ENCODE data around the gene RELT. TPM values are rescaled to one million over a fixed set of nuclear protein-coding genes. Genes with fewer than 3 reads are reported as not detected.

Gene RELT
- total and polyA plus RNA-seq, 2 donors (not counting 1 experiment from before 2014, with no cell fraction given) = 71.6 to 92.4 TPM

DNA sequence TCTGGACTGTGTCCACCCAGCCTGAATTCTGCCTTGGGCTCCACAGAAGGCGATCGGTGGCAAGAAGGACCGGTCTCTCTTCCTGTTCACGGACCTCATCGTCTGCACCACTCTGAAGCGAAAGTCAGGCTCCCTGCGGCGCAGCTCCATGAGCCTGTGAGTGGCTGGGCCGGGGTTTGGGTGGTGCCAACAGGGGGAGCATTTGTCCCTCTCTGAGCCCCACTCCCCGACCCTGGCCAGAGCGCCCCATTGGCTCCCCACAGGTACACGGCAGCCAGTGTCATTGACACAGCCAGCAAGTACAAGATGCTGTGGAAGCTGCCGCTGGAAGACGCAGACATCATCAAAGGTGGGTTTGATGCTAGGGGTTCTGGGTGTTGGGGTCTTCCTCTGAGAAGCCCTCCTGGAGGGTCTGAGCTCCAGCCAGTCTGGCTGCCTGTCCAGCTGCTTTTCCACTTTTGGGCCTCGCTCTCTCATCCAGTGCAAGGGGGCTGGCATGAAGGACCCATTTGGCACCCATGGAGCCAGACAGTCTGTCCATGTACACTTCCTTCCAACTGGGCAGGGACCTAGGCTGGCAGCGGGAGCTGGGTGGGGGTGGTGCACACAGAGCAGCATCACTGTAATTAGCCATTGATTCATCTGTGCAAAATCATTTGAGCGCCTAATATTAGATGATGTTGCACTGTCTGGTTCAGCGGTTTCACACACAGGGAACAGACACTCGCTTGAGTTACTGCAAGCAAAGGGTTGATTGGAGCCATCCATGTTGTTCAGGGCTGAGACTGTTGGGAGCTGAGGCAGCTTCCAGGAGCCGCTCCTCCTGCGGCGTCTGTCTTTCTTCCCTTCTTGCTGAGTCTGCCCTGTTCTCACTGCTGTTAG, 19.0 kb upstream of the RELT start:
- Histone ChIP-seq H3K79me2 (ENCODE audit: control insufficient read depth, insufficient read depth, low read length) (no peaks in the 10 kb centered on the region), H3K27me3 (replicated peaks in 1 of 4; ENCODE audit: control extremely low read depth in 1 of 4, control insufficient read depth in 3 of 4, insufficient read depth in 4 of 4, low read length in 3 of 4) (no peaks in the 10 kb centered on the region), H3K4me2 (replicated peaks; ENCODE audit: low read depth, low read length, poor library complexity, severe bottlenecking) (no peak overlapping the region), H3K9ac (ENCODE audit: low read length) (no peak overlapping the region), H3K36me3 (replicated peaks in 1 of 2; ENCODE audit: control extremely low read depth in 1 of 2, control insufficient read depth in 1 of 2, extremely low read depth in 1 of 2, insufficient read depth in 2 of 2, low read length in 1 of 2) (no peaks in the 10 kb centered on the region), H3K27ac (ENCODE audit: low read length in 2 of 2) (no peak overlapping the region), H3K9me3 (ENCODE audit: control extremely low read depth in 1 of 3, control insufficient read depth in 2 of 3, insufficient read depth in 1 of 3, low read length in 2 of 3) (no peaks in the 10 kb centered on the region), H4K20me1 (ENCODE audit: control insufficient read depth, insufficient read depth, low read length, poor library complexity, severe bottlenecking) (no peaks in the 10 kb centered on the region), H3K4me1 (ENCODE audit: control insufficient read depth in 2 of 2, insufficient read depth in 2 of 2, low read length in 2 of 2) (no peaks in the 10 kb centered on the region), H2AFZ (ENCODE audit: insufficient read depth, low read depth, low read length, poor library complexity, severe bottlenecking) (no peak overlapping the region), H3K4me3 (ENCODE audit: control extremely low read depth in 1 of 5, extremely low read depth in 1 of 5, insufficient read depth in 1 of 5, low read depth in 2 of 5, low read length in 4 of 5) (no peak overlapping the region)
- no peak for TF ChIP-seq EZH2 (IDR thresholded peaks at IDR 0.05; ENCODE audit: borderline replicate concordance, insufficient read depth, low read depth, low read length, poor library complexity, severe bottlenecking)
- TF ChIP-seq, protein P1, sequence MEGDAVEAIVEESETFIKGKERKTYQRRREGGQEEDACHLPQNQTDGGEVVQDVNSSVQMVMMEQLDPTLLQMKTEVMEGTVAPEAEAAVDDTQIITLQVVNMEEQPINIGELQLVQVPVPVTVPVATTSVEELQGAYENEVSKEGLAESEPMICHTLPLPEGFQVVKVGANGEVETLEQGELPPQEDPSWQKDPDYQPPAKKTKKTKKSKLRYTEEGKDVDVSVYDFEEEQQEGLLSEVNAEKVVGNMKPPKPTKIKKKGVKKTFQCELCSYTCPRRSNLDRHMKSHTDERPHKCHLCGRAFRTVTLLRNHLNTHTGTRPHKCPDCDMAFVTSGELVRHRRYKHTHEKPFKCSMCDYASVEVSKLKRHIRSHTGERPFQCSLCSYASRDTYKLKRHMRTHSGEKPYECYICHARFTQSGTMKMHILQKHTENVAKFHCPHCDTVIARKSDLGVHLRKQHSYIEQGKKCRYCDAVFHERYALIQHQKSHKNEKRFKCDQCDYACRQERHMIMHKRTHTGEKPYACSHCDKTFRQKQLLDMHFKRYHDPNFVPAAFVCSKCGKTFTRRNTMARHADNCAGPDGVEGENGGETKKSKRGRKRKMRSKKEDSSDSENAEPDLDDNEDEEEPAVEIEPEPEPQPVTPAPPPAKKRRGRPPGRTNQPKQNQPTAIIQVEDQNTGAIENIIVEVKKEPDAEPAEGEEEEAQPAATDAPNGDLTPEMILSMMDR (IDR thresholded peaks at IDR 0.05) = no peak
- 93% methylated on average over 20 of the region's 22 CpGs for WGBS (ENCODE audit: insufficient coverage)
- Mint-ChIP-seq H3K9me3 (ENCODE audit: insufficient read depth) (no peaks in the 10 kb centered on the region), H3K27me3 (no peaks in the 10 kb centered on the region), H3K27ac (no peak overlapping the region), H3K4me1 (peaks cover 2% of the 10 kb centered on the region), H3K4me3 (no peak overlapping the region)
- intact Hi-C loops (cut with micrococcal nuclease) = no loop called here
- no peak for DNase-seq
- ChIA-PET CTCF (interaction anchor here (0.7 to 23.8 kb wide), 11 partner anchors 8 to 306 kb away, joined by 3 to 311 read pairs (median 3); no protein-coding TSS in a partner anchor), POLR2A (no interaction called here)
- ATAC-seq (ENCODE audit: low read depth) = no peak

DNA sequence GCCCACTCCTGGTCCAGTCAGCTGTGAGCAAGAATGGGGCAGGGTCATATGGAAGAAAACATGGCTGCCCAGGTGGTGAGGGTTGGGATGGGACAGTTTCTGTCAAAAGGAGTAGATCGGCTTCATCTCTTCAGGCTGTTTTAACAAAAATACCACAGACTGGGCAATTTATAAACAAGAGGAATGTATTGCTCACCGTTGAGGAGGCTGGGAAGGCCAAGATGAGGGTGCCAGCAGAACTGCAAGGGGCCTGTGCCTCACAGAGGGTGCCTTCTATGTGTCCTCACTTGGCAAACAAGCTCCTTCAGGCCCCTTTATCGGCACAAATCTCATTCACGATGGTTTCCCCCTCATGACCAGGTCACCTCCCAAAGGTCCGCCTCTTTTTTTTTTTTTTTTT, 18.1 kb upstream of the RELT start:
- intact Hi-C loops (cut with micrococcal nuclease) = no loop called here
- Mint-ChIP-seq H3K9me3 (ENCODE audit: insufficient read depth) (no peaks in the 10 kb centered on the region), H3K27ac (no peak overlapping the region), H3K27me3 (no peaks in the 10 kb centered on the region), H3K4me3 (no peak overlapping the region), H3K4me1 (peaks cover 4% of the 10 kb centered on the region)
- Histone ChIP-seq H3K9ac (ENCODE audit: low read length) (no peak overlapping the region), H3K79me2 (ENCODE audit: control insufficient read depth, insufficient read depth, low read length) (no peaks in the 10 kb centered on the region), H3K9me3 (ENCODE audit: control extremely low read depth in 1 of 3, control insufficient read depth in 2 of 3, insufficient read depth in 1 of 3, low read length in 2 of 3) (no peaks in the 10 kb centered on the region), H3K27ac (ENCODE audit: low read length in 2 of 2) (no peak overlapping the region), H3K4me2 (replicated peaks; ENCODE audit: low read depth, low read length, poor library complexity, severe bottlenecking) (no peak overlapping the region), H2AFZ (ENCODE audit: insufficient read depth, low read depth, low read length, poor library complexity, severe bottlenecking) (no peak overlapping the region), H3K27me3 (replicated peaks in 1 of 4; ENCODE audit: control extremely low read depth in 1 of 4, control insufficient read depth in 3 of 4, insufficient read depth in 4 of 4, low read length in 3 of 4) (no peaks in the 10 kb centered on the region), H4K20me1 (ENCODE audit: control insufficient read depth, insufficient read depth, low read length, poor library complexity, severe bottlenecking) (no peaks in the 10 kb centered on the region), H3K36me3 (replicated peaks in 1 of 2; ENCODE audit: control extremely low read depth in 1 of 2, control insufficient read depth in 1 of 2, extremely low read depth in 1 of 2, insufficient read depth in 2 of 2, low read length in 1 of 2) (no peaks in the 10 kb centered on the region), H3K4me1 (ENCODE audit: control insufficient read depth in 2 of 2, insufficient read depth in 2 of 2, low read length in 2 of 2) (no peaks in the 10 kb centered on the region), H3K4me3 (ENCODE audit: control extremely low read depth in 1 of 5, extremely low read depth in 1 of 5, insufficient read depth in 1 of 5, low read depth in 2 of 5, low read length in 4 of 5) (no peak overlapping the region)
- ATAC-seq (ENCODE audit: low read depth) (no peak), DNase-seq (no peak)
- WGBS (ENCODE audit: insufficient coverage) = 78% methylated on average over 4 of the region's 5 CpGs
- ChIA-PET POLR2A (interaction anchor here (0.5 to 0.6 kb wide), 2 partner anchors 130 to 336 kb away, joined by 4 to 9 read pairs; no protein-coding TSS in a partner anchor), CTCF (interaction anchor here (0.7 to 23.8 kb wide), 12 partner anchors 7 to 305 kb away, joined by 3 to 311 read pairs (median 4); no protein-coding TSS in a partner anchor)
- no peak for TF ChIP-seq EZH2 (IDR thresholded peaks at IDR 0.05; ENCODE audit: borderline replicate concordance, insufficient read depth, low read depth, low read length, poor library complexity, severe bottlenecking)
- TF ChIP-seq, protein P1 (IDR thresholded peaks at IDR 0.05) = no peak
